Esophagus squamous epithelium (tissue), 5 donors: ENCODE measurements around the gene PHACTR1. TPM values are rescaled to one million over a fixed set of nuclear protein-coding genes. Genes with fewer than 3 reads are reported as not detected.

Source experiments
- DNase-seq: peaks from one replicate; lab custom pipeline; 2025; lab: John Stamatoyannopoulos, UW
- H3K27ac ChIP-seq, 4 donors: fragments of 200-600 bp; sonication (generic); one replicate each; pipeline ENCODE4 v1.5.1; 2016 to 2019; ENCODE audit warnings: mild to moderate bottlenecking in 1 of 4
- H3K27me3 ChIP-seq, 4 donors: fragments of 200-600 bp; sonication (generic); 1 replicate in 3 of 4; 2 replicates in 1 of 4; pipeline versions ENCODE4 v1.5.1 to v1.6.0; 2017 to 2021; ENCODE audit warnings: antibody characterized with exemption in 1 of 4
- H3K36me3 ChIP-seq, 3 donors: fragments of 200-600 bp; sonication (generic); one replicate each; pipeline ENCODE4 v1.5.1; 2016 to 2019
- H3K4me1 ChIP-seq, 3 donors: fragments of 200-600 bp; sonication (generic); one replicate each; pipeline ENCODE4 v1.5.1; 2017 to 2019
- H3K4me3 ChIP-seq, 4 donors: fragments of 200-600 bp; sonication (generic); 1 replicate in 3 of 4; 2 replicates in 1 of 4; pipeline ENCODE4 v1.5.1; 2016 to 2019; ENCODE audit warnings: mild to moderate bottlenecking in 2 of 4, moderate library complexity in 1 of 4
- H3K9me3 ChIP-seq, 3 donors: fragments of 200-600 bp; sonication (generic); one replicate each; pipeline ENCODE4 v1.5.1; 2016 to 2019
- CTCF ChIP-seq, 6 experiments: fragments of 450-650 bp in 4 of 6; fragments of 200-600 bp in 2 of 6; sonication (generic) in 2 of 6; IDR thresholded peaks; one replicate each; pipeline ENCODE4 v1.5.1; 2016 to 2019; ENCODE audit warnings: antibody characterized with exemption in 6 of 6, mild to moderate bottlenecking in 4 of 6, moderate library complexity in 4 of 6
- POLR2A ChIP-seq, 4 donors: fragments of 450-650 bp; IDR thresholded peaks; one replicate each; pipeline ENCODE4 v1.6.1; 2017; ENCODE audit warnings: antibody characterized with exemption in 4 of 4, mild to moderate bottlenecking in 4 of 4, moderate library complexity in 3 of 4
- WGBS, 2 donors: methylation state at CpG; one replicate each; pipeline ENCODE4 v1.1.5; 2018; 5-methylcytosine and 5-hydroxymethylcytosine counted together
- intact Hi-C: fragments of 100-400 bp; cut with DNase I; formaldehyde crosslinking; loops from one replicate; pipeline ENCODE4 v1.15.0; 2022
- total RNA-seq, 4 donors: library from RNA; depleted of rRNA; stranded (reverse); fragments of >200 nt; gene quantifications; one replicate each; pipeline ENCODE4 v1.1.0, GENCODE V29; 2016
- donor health status: DM: yes; HTN: yes; CAD: no.

Gene PHACTR1
- total RNA-seq, 4 donors from 2014 or later: 1.5 to 7.2 (median 4.5) TPM

GRCh38 chr6:13099771-13100170 is 383.2 kb downstream of the PHACTR1 start:
- no peaks in the 10 kb centered on the region for H3K9me3 ChIP-seq
- TF ChIP-seq CTCF (IDR thresholded peaks at IDR 0.05) (peak in 1 of 6 experiments; percentile 28), POLR2A (IDR thresholded peaks at IDR 0.05) (no peak)

DNA sequence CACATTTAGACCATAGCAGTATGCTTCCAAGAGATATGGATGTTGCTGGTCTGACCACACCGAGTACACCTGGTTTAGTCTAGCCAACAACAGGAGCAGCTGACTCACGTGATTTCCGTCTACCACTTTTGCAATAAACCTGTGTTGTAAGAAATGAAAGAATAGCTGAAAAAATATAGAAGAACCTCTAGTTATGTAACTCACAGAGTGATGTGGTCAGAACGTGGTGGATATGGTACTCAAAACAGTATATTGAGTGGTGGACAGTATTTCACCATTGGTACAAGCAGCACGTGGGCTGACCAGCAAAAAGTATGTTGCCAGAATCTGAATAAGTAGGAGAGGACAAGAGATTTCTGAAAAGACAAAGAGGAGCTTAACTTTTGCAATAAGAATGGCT is 384.8 kb downstream of the PHACTR1 start:
- WGBS, 2 donors: 56 to 68% methylated on average over 5 of the region's 5 CpGs
- TF ChIP-seq CTCF (IDR thresholded peaks at IDR 0.05) (no peak), POLR2A (IDR thresholded peaks at IDR 0.05) (no peak)

More at GRCh38 chr6:13099771-13100170, 383.2 kb downstream of the PHACTR1 start:
- intact Hi-C loops: no loop called here
- Histone ChIP-seq H3K27me3 (no peaks in the 10 kb centered on the region), H3K27ac (no peak overlapping the region), H3K4me1 (no peaks in the 10 kb centered on the region), H3K4me3 (no peak overlapping the region), H3K36me3 (no peaks in the 10 kb centered on the region)
- no peak for DNase-seq

DNA sequence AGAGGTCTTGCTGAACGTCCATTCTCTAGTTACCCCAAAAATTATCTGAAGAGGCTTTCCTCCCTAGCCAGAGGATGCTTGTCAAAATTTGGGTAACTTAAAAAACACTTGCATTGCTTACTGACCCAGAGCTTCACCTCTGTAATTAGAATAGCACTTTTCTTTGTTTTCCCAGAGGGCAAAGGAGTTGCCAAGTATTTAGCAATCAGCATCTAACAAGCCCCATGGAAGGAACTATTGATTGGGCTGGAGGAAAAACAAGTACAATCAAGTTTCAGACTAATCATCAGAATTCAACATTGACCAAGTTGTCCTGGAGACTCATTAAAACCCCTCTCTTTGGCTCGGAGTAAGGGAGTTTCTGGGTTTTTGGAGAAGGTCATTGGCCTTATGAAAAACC is 385.4 kb downstream of the PHACTR1 start:
- 31% methylated on average over 2 of the region's 2 CpGs for WGBS, 2 donors
- Histone ChIP-seq H3K4me1 (no peaks in the 10 kb centered on the region), H3K27ac (no peak overlapping the region), H3K9me3 (no peaks in the 10 kb centered on the region), H3K27me3 (no peaks in the 10 kb centered on the region), H3K36me3 (no peaks in the 10 kb centered on the region), H3K4me3 (no peak overlapping the region)
- DNase-seq: no peak
- no peak for TF ChIP-seq CTCF (IDR thresholded peaks at IDR 0.05)
- TF ChIP-seq POLR2A (IDR thresholded peaks at IDR 0.05): no peak
- intact Hi-C loops: no loop called here

More for the DNA sequence above, 384.8 kb downstream of the PHACTR1 start:
- Histone ChIP-seq H3K36me3 (no peaks in the 10 kb centered on the region), H3K4me3 (no peak overlapping the region), H3K27ac (no peak overlapping the region), H3K27me3 (no peaks in the 10 kb centered on the region), H3K9me3 (no peaks in the 10 kb centered on the region), H3K4me1 (no peaks in the 10 kb centered on the region)
- DNase-seq: no peak
- intact Hi-C loops: no loop called here

GRCh38 chr6:13103169-13103568 is 386.6 kb downstream of the PHACTR1 start:
- Histone ChIP-seq H3K36me3 (no peaks in the 10 kb centered on the region), H3K27ac (no peak overlapping the region), H3K4me3 (no peak overlapping the region), H3K27me3 (no peaks in the 10 kb centered on the region), H3K4me1 (no peaks in the 10 kb centered on the region), H3K9me3 (no peaks in the 10 kb centered on the region)
- intact Hi-C loops: no loop called here
- DNase-seq: no peak
- TF ChIP-seq CTCF (IDR thresholded peaks at IDR 0.05) (no peak), POLR2A (IDR thresholded peaks at IDR 0.05) (no peak)

DNA sequence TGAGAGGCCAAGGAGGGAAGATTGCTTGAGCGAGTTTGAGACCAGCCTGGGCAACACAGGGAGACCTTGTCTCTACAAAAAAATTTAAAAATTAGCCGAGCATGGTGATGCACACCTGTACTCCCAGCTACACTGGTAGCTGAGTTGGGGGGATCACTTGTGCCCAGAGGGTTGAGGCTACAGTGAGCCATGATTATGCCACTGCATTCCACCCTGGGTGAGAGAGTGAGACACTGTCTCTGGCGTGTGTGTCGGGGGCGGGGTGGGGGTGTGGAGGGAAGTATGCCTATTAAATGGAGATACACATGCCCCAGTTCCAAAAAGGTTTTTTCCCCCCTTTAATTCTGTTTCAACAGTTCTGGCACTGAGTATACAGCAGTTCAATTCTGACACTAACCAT is 388.6 kb downstream of the PHACTR1 start:
- Histone ChIP-seq H3K27ac (no peak overlapping the region), H3K9me3 (no peaks in the 10 kb centered on the region), H3K27me3 (no peaks in the 10 kb centered on the region), H3K4me1 (no peaks in the 10 kb centered on the region), H3K4me3 (no peak overlapping the region), H3K36me3 (no peaks in the 10 kb centered on the region)
- intact Hi-C loops: no loop called here
- no peak for TF ChIP-seq CTCF (IDR thresholded peaks at IDR 0.05)
- no peak for TF ChIP-seq POLR2A (IDR thresholded peaks at IDR 0.05)
- WGBS, 2 donors: 61 to 86% methylated on average over 3 to 5 of the region's 5 CpGs
- DNase-seq: no peak
